Mesothelial cell of epicardium (in vitro differentiated cells): ENCODE data around the gene CD9. TPM values are rescaled to one million over a fixed set of nuclear protein-coding genes. Genes with fewer than 3 reads are reported as not detected.

Experiments used
- DNase-seq, 2 experiments: peaks; one replicate each; pipeline ENCODE4 v3.0.0; 2021; ENCODE audit warnings: low spot score in 2 of 2; ENCODE audit not compliant: unreplicated experiment in 2 of 2
- H3K27ac Mint-ChIP-seq: 2 replicates; pipeline ENCODE4 v1.8.0; 2021; ENCODE audit warnings: mixed read lengths
- H3K27me3 Mint-ChIP-seq: 2 replicates; pipeline ENCODE4 v1.8.0; 2021; ENCODE audit warnings: low read depth, mixed read lengths
- H3K36me3 Mint-ChIP-seq: 2 replicates; pipeline ENCODE4 v1.8.0; 2021; ENCODE audit warnings: mixed read lengths
- H3K4me1 Mint-ChIP-seq: 2 replicates; pipeline ENCODE4 v1.8.0; 2021; ENCODE audit warnings: mixed read lengths
- H3K4me3 Mint-ChIP-seq: 2 replicates; pipeline ENCODE4 v1.8.0; 2021; ENCODE audit warnings: mild to moderate bottlenecking, moderate library complexity, mixed read lengths
- H3K9me3 Mint-ChIP-seq: 2 replicates; pipeline ENCODE4 v1.8.0; 2021; ENCODE audit warnings: mixed read lengths
- CTCF ChIP-seq: fragments of 200-600 bp; sonication (generic); IDR thresholded peaks from one replicate; pipeline ENCODE4 v1.5.0; 2021; ENCODE audit warnings: antibody characterized with exemption; ENCODE audit not compliant: unreplicated experiment
- total RNA-seq: library from RNA; stranded (reverse); gene quantifications from 3 replicates; pipeline ENCODE4 v1.2.1, GENCODE V29; 2021

Gene CD9
- total RNA-seq, 1 donor from 2014 or later, result 22.3 TPM

DNA sequence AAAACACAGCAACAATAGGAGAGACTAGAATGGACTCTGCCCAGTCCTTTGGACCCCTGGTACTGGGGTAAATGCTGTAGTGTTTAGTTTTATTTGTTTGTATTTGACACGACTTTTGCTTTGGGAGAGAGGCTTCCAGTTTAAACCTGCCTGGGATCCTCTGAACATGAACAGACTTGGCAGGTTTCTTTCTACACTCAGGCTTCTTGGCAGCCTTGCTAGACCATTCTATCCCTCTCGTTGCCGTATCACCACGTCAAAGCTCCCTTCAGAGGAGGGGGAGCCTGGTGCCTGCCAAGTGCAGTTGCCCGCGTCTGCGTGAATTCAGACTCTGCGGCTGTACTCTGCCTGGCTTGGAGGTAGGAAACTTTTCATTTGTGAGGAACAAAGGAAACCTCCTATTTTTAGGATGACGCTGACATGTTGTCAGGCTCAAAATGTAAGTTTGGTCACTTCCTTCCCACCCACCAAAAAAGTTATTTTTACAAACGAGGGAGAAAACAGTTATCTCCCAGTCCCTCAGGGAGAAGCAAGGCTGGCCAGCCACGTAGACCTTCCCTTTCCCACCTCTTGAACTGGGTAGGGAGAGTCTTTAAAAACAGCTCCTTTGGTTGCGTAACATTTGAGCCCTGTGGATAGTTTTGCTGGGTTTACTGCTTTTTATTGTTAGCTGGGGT lies 25.9 kb downstream of the CD9 start:
- DNase-seq, result no peak
- peak overlapping the region; percentile 64 for H3K27ac Mint-ChIP-seq
- no peak for TF ChIP-seq CTCF
- no peak overlapping the region for H3K4me3 Mint-ChIP-seq
- no peaks in the 10 kb centered on the region for H3K9me3 Mint-ChIP-seq
- no peaks in the 10 kb centered on the region for H3K27me3 Mint-ChIP-seq
- peaks cover 50% of the 10 kb centered on the region for H3K4me1 Mint-ChIP-seq
- H3K36me3 Mint-ChIP-seq, result no peaks in the 10 kb centered on the region

DNA sequence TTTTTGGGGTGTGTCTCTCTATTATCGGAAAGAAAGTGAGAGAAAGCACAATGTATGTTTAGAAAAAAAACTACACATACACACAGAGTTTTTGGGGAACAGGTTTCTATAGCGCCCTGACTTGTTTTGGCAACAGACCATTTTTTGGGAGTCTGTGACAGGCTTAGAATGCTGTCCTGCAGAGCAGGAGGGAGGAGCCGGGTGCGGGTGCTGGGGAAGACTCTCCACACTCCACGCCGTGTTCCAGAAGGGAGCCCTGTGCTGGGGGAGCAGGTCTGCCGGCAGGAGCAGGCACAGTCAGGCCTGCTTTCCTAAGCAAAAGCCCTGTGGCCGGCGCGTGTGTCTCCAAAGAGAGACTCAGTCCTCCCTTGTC lies 26.5 kb downstream of the CD9 start:
- Mint-ChIP-seq H3K27ac (peak overlapping the region; percentile 64), H3K4me1 (peaks cover 52% of the 10 kb centered on the region), H3K9me3 (no peaks in the 10 kb centered on the region), H3K36me3 (no peaks in the 10 kb centered on the region), H3K27me3 (no peaks in the 10 kb centered on the region), H3K4me3 (no peak overlapping the region)
- no peak for DNase-seq
- no peak for TF ChIP-seq CTCF

DNA sequence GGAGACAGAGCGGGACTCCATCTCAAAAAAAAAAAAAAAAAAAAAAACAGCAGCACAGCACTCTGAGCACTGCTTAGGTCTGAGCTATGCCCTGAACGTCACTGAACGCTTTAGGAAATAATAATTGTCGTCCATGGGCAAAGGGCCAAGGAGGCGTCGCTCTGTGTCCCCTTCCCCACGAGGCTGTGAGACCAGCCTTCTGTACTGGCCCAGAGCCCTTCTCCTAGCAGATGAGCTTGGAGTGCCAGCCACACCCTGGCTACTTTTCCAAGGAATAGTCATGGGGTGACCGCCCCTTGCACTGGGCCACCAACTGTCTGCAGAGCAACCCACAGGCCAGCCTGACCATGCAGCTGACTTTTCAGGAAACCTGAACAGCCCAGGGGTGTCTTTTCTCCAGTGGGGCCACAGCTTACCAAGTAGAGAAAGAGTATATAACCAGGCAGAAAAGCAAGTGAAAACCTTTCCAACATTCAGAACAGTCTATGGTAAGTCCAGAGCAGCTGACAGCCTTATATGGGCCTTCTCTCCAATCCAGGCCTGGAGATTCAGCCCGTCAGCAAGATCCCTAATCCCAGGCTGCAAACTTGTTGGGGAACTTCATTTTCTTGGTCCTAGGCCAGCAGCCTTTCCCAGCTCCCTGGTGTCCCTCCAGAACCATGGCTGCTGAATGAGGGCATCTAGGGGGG lies 28.5 kb downstream of the CD9 start:
- Mint-ChIP-seq H3K9me3 (no peaks in the 10 kb centered on the region), H3K4me1 (peaks cover 45% of the 10 kb centered on the region), H3K36me3 (no peaks in the 10 kb centered on the region), H3K27me3 (no peaks in the 10 kb centered on the region), H3K27ac (peak overlapping the region; percentile 92), H3K4me3 (no peak overlapping the region)
- DNase-seq, result no peak
- TF ChIP-seq CTCF, result no peak

- no peak for TF ChIP-seq CTCF
- Mint-ChIP-seq H3K27me3 (no peaks in the 10 kb centered on the region), H3K27ac (peak overlapping the region; percentile 92), H3K4me3 (no peak overlapping the region), H3K4me1 (peaks cover 52% of the 10 kb centered on the region), H3K36me3 (no peaks in the 10 kb centered on the region), H3K9me3 (no peaks in the 10 kb centered on the region)
- no peak for DNase-seq
These were observed 29.3 kb downstream of the CD9 start for GRCh38 chr12:6229224-6230218.

- Mint-ChIP-seq H3K9me3 (no peaks in the 10 kb centered on the region), H3K27ac (peak overlapping the region; percentile 82), H3K4me3 (no peak overlapping the region), H3K4me1 (peaks cover 62% of the 10 kb centered on the region), H3K27me3 (no peaks in the 10 kb centered on the region), H3K36me3 (no peaks in the 10 kb centered on the region)
- DNase-seq, result no peak
- no peak for TF ChIP-seq CTCF
These were observed 30.3 kb downstream of the CD9 start for GRCh38 chr12:6230321-6231110.
